Ishikawa (cell line): Measurements from ENCODE around the gene EVPL.

Source experiments
- CEBPB ChIP-seq: IDR thresholded peaks from 2 replicates; pipeline ENCODE4 v1.6.1; 2012
- CREB1 ChIP-seq: IDR thresholded peaks from 2 replicates; pipeline ENCODE4 v1.6.1; 2012; ENCODE audit warnings: low read depth
- EGR1 ChIP-seq: IDR thresholded peaks from 2 replicates; pipeline ENCODE4 v1.6.1; 2012
- EP300 ChIP-seq: IDR thresholded peaks from 2 replicates; pipeline ENCODE4 v1.6.1; 2012; ENCODE audit warnings: borderline replicate concordance
- FOXM1 ChIP-seq: IDR thresholded peaks from 2 replicates; pipeline ENCODE4 v1.6.1; 2012; ENCODE audit warnings: low read depth, borderline replicate concordance
- MAX ChIP-seq: IDR thresholded peaks from 2 replicates; pipeline ENCODE4 v1.6.1; 2012
- NFIC ChIP-seq: IDR thresholded peaks from 2 replicates; pipeline ENCODE4 v1.6.1; 2012
- RAD21 ChIP-seq: IDR thresholded peaks from 2 replicates; pipeline ENCODE4 v1.6.1; 2012; ENCODE audit warnings: low read depth
- REST ChIP-seq: IDR thresholded peaks from 2 replicates; pipeline ENCODE4 v1.6.1; 2012; ENCODE audit warnings: low read depth, mild to moderate bottlenecking
- TAF1 ChIP-seq: IDR thresholded peaks from 2 replicates; pipeline ENCODE4 v1.6.1; 2012; ENCODE audit warnings: low read depth, mild to moderate bottlenecking
- TCF12 ChIP-seq: IDR thresholded peaks from 2 replicates; pipeline ENCODE4 v1.6.1; 2012; ENCODE audit warnings: low read depth
- TEAD4 ChIP-seq: IDR thresholded peaks from 2 replicates; pipeline ENCODE4 v1.6.1; 2012
- USF1 ChIP-seq: IDR thresholded peaks from 2 replicates; pipeline ENCODE4 v1.6.1; 2012
- YY1 ChIP-seq: IDR thresholded peaks from 2 replicates; pipeline ENCODE4 v1.6.1; 2012; ENCODE audit warnings: low read depth
- ZBTB7A ChIP-seq: IDR thresholded peaks from 2 replicates; pipeline ENCODE4 v1.6.1; 2012; ENCODE audit warnings: low read depth

EVPL gene

GRCh38 chr17:76036497-76037261 lies 9.6 kb upstream of the EVPL start:
- TF ChIP-seq TEAD4, result no peak
- TF ChIP-seq REST, result no peak
- TF ChIP-seq YY1, result no peak
- TF ChIP-seq USF1, result no peak
- TF ChIP-seq RAD21, result no peak
- TF ChIP-seq FOXM1, result no peak
- no peak for TF ChIP-seq CEBPB
- no peak for TF ChIP-seq MAX
- no peak for TF ChIP-seq CREB1
- no peak for TF ChIP-seq EGR1
- no peak for TF ChIP-seq ZBTB7A
- no peak for TF ChIP-seq TCF12
- no peak for TF ChIP-seq TAF1
- no peak for TF ChIP-seq NFIC
- TF ChIP-seq EP300, result no peak

GRCh38 chr17:76034428-76035350 lies 7.6 kb upstream of the EVPL start:
- TF ChIP-seq TEAD4, result no peak
- TF ChIP-seq FOXM1, result no peak
- TF ChIP-seq CREB1, result no peak
- TF ChIP-seq TCF12, result no peak
- no peak for TF ChIP-seq USF1
- no peak for TF ChIP-seq TAF1
- TF ChIP-seq EP300, result no peak
- TF ChIP-seq CEBPB, result no peak
- no peak for TF ChIP-seq RAD21
- no peak for TF ChIP-seq REST
- no peak for TF ChIP-seq NFIC
- TF ChIP-seq ZBTB7A, result no peak

GRCh38 chr17:76033139-76033538 lies 6.0 kb upstream of the EVPL start:
- TF ChIP-seq EP300 (no peak), YY1 (no peak), REST (no peak), CEBPB (no peak), ZBTB7A (no peak), TAF1 (no peak)

- no peak for TF ChIP-seq EGR1
- TF ChIP-seq CEBPB, result no peak
- no peak for TF ChIP-seq NFIC
- no peak for TF ChIP-seq RAD21
- no peak for TF ChIP-seq YY1
- TF ChIP-seq ZBTB7A, result no peak
- TF ChIP-seq FOXM1, result no peak
- TF ChIP-seq TCF12, result no peak
- no peak for TF ChIP-seq TAF1
Measured at GRCh38 chr17:76032780-76033108, 5.6 kb upstream of the EVPL start.
